CD14-positive monocyte (primary cell): ENCODE results near the gene TMEM237. TPM values are rescaled to one million over a fixed set of nuclear protein-coding genes. Genes with fewer than 3 reads are reported as not detected.
A peak's percentile ranks its signal among the peaks of the same experiment; 100 is the strongest.

Source experiments
- DNase-seq, 3 donors: peaks; one replicate each; pipeline ENCODE4 v3.0.0-alpha.2; 2011 to 2022
- H2AFZ ChIP-seq: 2 replicates; pipeline ENCODE4 v1.6.0; 2012; ENCODE audit warnings: mild to moderate bottlenecking, low read depth, low read length, inconsistent platforms; ENCODE audit not compliant: insufficient read depth, poor library complexity, severe bottlenecking
- H3K27ac ChIP-seq, 2 donors: 1 replicate in 1 of 2; 2 replicates in 1 of 2; pipeline ENCODE4 v1.5.1; 2012 to 2013; ENCODE audit warnings: low read length in 2 of 2, control low read depth in 1 of 2, inconsistent platforms in 1 of 2, low read depth in 1 of 2, mild to moderate bottlenecking in 1 of 2
- H3K27me3 ChIP-seq, 2 donors: one replicate each; pipeline versions ENCODE4 v1.6.0 to v1.6.1; 2011 to 2013; ENCODE audit warnings: low read length in 2 of 2; ENCODE audit not compliant: control insufficient read depth in 2 of 2, insufficient read depth in 2 of 2
- H3K36me3 ChIP-seq, 2 donors: replicated peaks in 1 of 2; 1 replicate in 1 of 2; 2 replicates in 1 of 2; pipeline versions ENCODE4 v1.5.1 to v1.6.1; 2012 to 2013; ENCODE audit warnings: low read length in 2 of 2, control low read depth in 1 of 2, inconsistent platforms in 1 of 2, mild to moderate bottlenecking in 1 of 2; ENCODE audit not compliant: insufficient read depth in 2 of 2, control insufficient read depth in 1 of 2
- H3K4me1 ChIP-seq, 2 donors: 1 replicate in 1 of 2; 2 replicates in 1 of 2; pipeline versions ENCODE4 v1.5.1 to v1.6.1; 2012 to 2013; ENCODE audit warnings: low read length in 2 of 2, control low read depth in 1 of 2, inconsistent platforms in 1 of 2, mild to moderate bottlenecking in 1 of 2, moderate library complexity in 1 of 2; ENCODE audit not compliant: insufficient read depth in 2 of 2, control insufficient read depth in 1 of 2
- H3K4me2 ChIP-seq: replicated peaks from 2 replicates; pipeline ENCODE3; 2012; ENCODE audit warnings: low read length, moderate library complexity, mild to moderate bottlenecking; ENCODE audit not compliant: poor library complexity, severe bottlenecking; ENCODE audit errors: extremely low read depth
- H3K4me3 ChIP-seq, 3 experiments: fragments of 200-600 bp in 1 of 3; sonication (generic) in 1 of 3; replicated peaks in 1 of 3; 1 replicate in 2 of 3; 2 replicates in 1 of 3; pipeline ENCODE4 v1.5.1; 2011 to 2013; ENCODE audit warnings: low read length in 3 of 3, mild to moderate bottlenecking in 3 of 3, control low read depth in 2 of 3, low read depth in 2 of 3, inconsistent platforms in 1 of 3, moderate library complexity in 1 of 3
- H3K79me2 ChIP-seq: 2 replicates; pipeline ENCODE4 v1.6.0; 2012; ENCODE audit warnings: mild to moderate bottlenecking, control low read depth, inconsistent platforms, low read length, moderate library complexity; ENCODE audit not compliant: insufficient read depth
- H3K9ac ChIP-seq: 2 replicates; pipeline ENCODE4 v1.6.0; 2017; ENCODE audit warnings: low read length, mild to moderate bottlenecking; ENCODE audit not compliant: insufficient read depth, poor library complexity, severe bottlenecking
- H3K9me3 ChIP-seq, 2 donors: replicated peaks in 1 of 2; 1 replicate in 1 of 2; 2 replicates in 1 of 2; pipeline versions ENCODE4 v1.5.1 to v1.6.1; 2012 to 2013; ENCODE audit warnings: low read length in 2 of 2, control low read depth in 1 of 2; ENCODE audit not compliant: control insufficient read depth in 1 of 2, insufficient read depth in 1 of 2
- H4K20me1 ChIP-seq: 2 replicates; pipeline ENCODE4 v1.6.0; 2012; ENCODE audit warnings: mild to moderate bottlenecking, low read length, control low read depth, moderate library complexity; ENCODE audit not compliant: insufficient read depth
- H3K27ac Mint-ChIP-seq, 7 donors: one replicate each; pipeline ENCODE4 v1.8.0; 2020; ENCODE audit warnings: mild to moderate bottlenecking in 7 of 7, mixed read lengths in 7 of 7, moderate library complexity in 6 of 7, inconsistent platforms in 2 of 7
- H3K27me3 Mint-ChIP-seq, 3 donors: one replicate each; pipeline ENCODE4 v1.8.0; 2021 to 2022; ENCODE audit warnings: low read depth in 3 of 3, mild to moderate bottlenecking in 3 of 3, mixed read lengths in 3 of 3, moderate library complexity in 3 of 3, inconsistent platforms in 1 of 3
- H3K36me3 Mint-ChIP-seq, 2 donors: one replicate each; pipeline ENCODE4 v1.8.0; 2020; ENCODE audit warnings: mixed read lengths in 2 of 2, inconsistent platforms in 1 of 2, mild to moderate bottlenecking in 1 of 2
- H3K4me1 Mint-ChIP-seq: one replicate; pipeline ENCODE4 v1.8.0; 2020; ENCODE audit warnings: mild to moderate bottlenecking, mixed read lengths
- H3K4me3 Mint-ChIP-seq, 2 donors: one replicate each; pipeline ENCODE4 v1.8.0; 2020; ENCODE audit warnings: mild to moderate bottlenecking in 2 of 2, mixed read lengths in 2 of 2, moderate library complexity in 1 of 2
- H3K9me3 Mint-ChIP-seq, 7 donors: one replicate each; pipeline ENCODE4 v1.8.0; 2020 to 2022; ENCODE audit warnings: mixed read lengths in 7 of 7, mild to moderate bottlenecking in 6 of 7, moderate library complexity in 6 of 7, inconsistent platforms in 2 of 7
- CTCF ChIP-seq: fragments of 200-600 bp; IDR thresholded peaks from one replicate; pipeline ENCODE4 v1.8.0; 2022; ENCODE audit warnings: antibody characterized with exemption, mild to moderate bottlenecking
- WGBS: methylation state at CpG from one replicate; pipeline ENCODE4 v1.1.5; 2013; ENCODE audit warnings: missing lambda C conversion rate; ENCODE audit not compliant: insufficient coverage; 5-methylcytosine and 5-hydroxymethylcytosine counted together
- intact Hi-C, 2 donors: fragments of 100-400 bp; cut with micrococcal nuclease; formaldehyde crosslinking; loops; one replicate each; pipeline versions ENCODE4 v1.15.0 to v1.15.1; 2023
- polyA plus RNA-seq, 3 donors: library from polyadenylated mRNA; depleted of rRNA in 1 of 3; unstranded in 2 of 3; stranded (reverse) in 1 of 3; fragments of 300-500 nt in 2 of 3; fragments of >200 nt in 1 of 3; fragmentation: Illumina TruSeq in 2 of 3; gene quantifications; 1 replicate in 2 of 3; 2 replicates in 1 of 3; pipeline ENCODE4 v1.2.3, GENCODE V29; 2012 to 2021

Gene TMEM237
- polyA plus RNA-seq, 3 donors, result 0.33 to 1.0 (median 0.53) TPM

- Histone ChIP-seq H3K36me3 (no peaks in the 10 kb centered on the region), H3K4me2 (no peak overlapping the region), H3K4me3 (no peak overlapping the region), H3K9me3 (no peaks in the 10 kb centered on the region), H3K4me1 (peaks cover 0 to 6% of the 10 kb centered on the region in 2 donors), H3K27me3 (no peaks in the 10 kb centered on the region), H2AFZ (peak overlapping the region; percentile 37), H4K20me1 (no peaks in the 10 kb centered on the region), H3K9ac (no peak overlapping the region), H3K27ac (no peak overlapping the region), H3K79me2 (no peaks in the 10 kb centered on the region)
- Mint-ChIP-seq H3K4me3 (no peak overlapping the region), H3K27ac (peak overlapping the region in 1 of 7 donors; percentile 43), H3K36me3 (no peaks in the 10 kb centered on the region), H3K4me1 (peaks cover 22% of the 10 kb centered on the region), H3K27me3 (peaks cover 2% of the 10 kb centered on the region in 3 donors), H3K9me3 (no peaks in the 10 kb centered on the region)
- no peak for TF ChIP-seq CTCF
- 58% methylated on average over 4 of the region's 5 CpGs for WGBS
- intact Hi-C loops, result no loop called here
- no peak for DNase-seq
These were observed 17.1 kb upstream of the TMEM237 start for GRCh38 chr2:201660293-201660895.

GRCh38 chr2:201656740-201657139, 13.4 kb upstream of the TMEM237 start:
- no peak overlapping the region for H2AFZ ChIP-seq
- no peak overlapping the region for H3K4me3 ChIP-seq
- H3K27me3 ChIP-seq, result no peaks in the 10 kb centered on the region
- H4K20me1 ChIP-seq, result no peaks in the 10 kb centered on the region
- peaks cover 0 to 6% of the 10 kb centered on the region in 2 donors for H3K4me1 ChIP-seq
- Mint-ChIP-seq H3K36me3 (no peaks in the 10 kb centered on the region), H3K4me1 (peaks cover 36% of the 10 kb centered on the region), H3K9me3 (no peaks in the 10 kb centered on the region), H3K27ac (no peak overlapping the region), H3K4me3 (no peak overlapping the region), H3K27me3 (peaks cover 0 to 4% (median 0%) of the 10 kb centered on the region in 3 donors)
- H3K36me3 ChIP-seq, result no peaks in the 10 kb centered on the region
- DNase-seq, result no peak
- no peaks in the 10 kb centered on the region for H3K9me3 ChIP-seq
- 91% methylated on average over 5 of the region's 5 CpGs for WGBS
- TF ChIP-seq CTCF, result no peak
- intact Hi-C loops, result no loop called here
- no peak overlapping the region for H3K4me2 ChIP-seq
- H3K79me2 ChIP-seq, result no peaks in the 10 kb centered on the region
- no peak overlapping the region for H3K27ac ChIP-seq
- H3K9ac ChIP-seq, result no peak overlapping the region
